Right lobe of liver (tissue), 6 donors: ENCODE measurements around the gene FKBP1B. TPM values are rescaled to one million over a fixed set of nuclear protein-coding genes. Genes with fewer than 3 reads are reported as not detected.

Source experiments
- ATAC-seq, 4 donors: fragments of 200-7000 bp; cut with Tn5 transposase; one replicate each; pipeline ENCODE4 v1.9.1; 2020; ENCODE audit warnings: mild to moderate bottlenecking in 4 of 4, moderate library complexity in 4 of 4
- DNase-seq, 3 donors: peaks; one replicate each; pipeline ENCODE4 v3.0.0-alpha.2; 2020
- H3K27ac ChIP-seq, 3 donors: fragments of 200-600 bp; one replicate each; pipeline ENCODE4 v1.8.0; 2022
- H3K27me3 ChIP-seq, 2 donors: fragments of 200-600 bp; one replicate each; pipeline ENCODE4 v1.8.0; 2022
- H3K36me3 ChIP-seq, 4 donors: fragments of 200-600 bp; sonication (generic) in 1 of 4; one replicate each; pipeline versions ENCODE4 v1.5.1 to v1.8.0; 2017 to 2022; ENCODE audit warnings: control low read depth in 1 of 4
- H3K4me1 ChIP-seq, 4 donors: fragments of 200-600 bp; sonication (generic) in 1 of 4; one replicate each; pipeline versions ENCODE4 v1.5.1 to v1.8.0; 2017 to 2022; ENCODE audit warnings: control low read depth in 1 of 4
- H3K4me3 ChIP-seq, 3 donors: fragments of 200-600 bp; one replicate each; pipeline ENCODE4 v1.8.0; 2022
- H3K9me3 ChIP-seq, 4 donors: fragments of 200-600 bp; sonication (generic) in 1 of 4; one replicate each; pipeline versions ENCODE4 v1.5.1 to v1.8.0; 2017 to 2022; ENCODE audit warnings: control low read depth in 1 of 4
- CTCF ChIP-seq, 4 donors: fragments of 200-600 bp in 3 of 4; fragments of 450-650 bp in 1 of 4; IDR thresholded peaks; one replicate each; pipeline versions ENCODE4 v1.5.1 to v1.8.0; 2016 to 2022; ENCODE audit warnings: antibody characterized with exemption in 4 of 4, mild to moderate bottlenecking in 2 of 4
- POLR2A ChIP-seq: fragments of 450-650 bp; IDR thresholded peaks from one replicate; pipeline ENCODE4 v1.6.1; 2017; ENCODE audit warnings: antibody characterized with exemption, mild to moderate bottlenecking
- WGBS: methylation state at CpG from one replicate; pipeline ENCODE4 v1.1.6; 2018; ENCODE audit warnings: low coverage, low lambda C conversion rate; ENCODE audit not compliant: insufficient coverage; ENCODE audit errors: missing lambda C conversion rate; 5-methylcytosine and 5-hydroxymethylcytosine counted together
- intact Hi-C, 2 donors: fragments of 100-400 bp; cut with DNase I; formaldehyde crosslinking; loops; one replicate each; pipeline versions ENCODE4 v1.11.2 to v1.14.1; 2022
- total RNA-seq, 6 experiments: library from RNA; depleted of rRNA in 2 of 6; stranded (reverse); fragments of >200 nt in 2 of 6; fragmentation: NEBNext Ultra II Directional in 3 of 6; extraction: Animal tissue kit (Norgen Biotek cat#: 25700) in 3 of 6; gene quantifications; one replicate each; pipeline versions ENCODE4 v1.1.0 to v1.2.4, GENCODE V29; 2016 to 2023
- donor health status: DM: no; HTN: yes; CAD: no.
- donor health status: DM: no; HTN: no; CAD: no.
- donor health status: DM: no; HTN: no; CAD: no.
- donor health status: DM: no; HTN: yes; CAD: no.
- donor health status: DM: no; HTN: yes; CAD: no.

The FKBP1B gene
- total RNA-seq, 6 experiments from 2014 or later = 2.4 to 11.0 (median 3.2) TPM

DNA sequence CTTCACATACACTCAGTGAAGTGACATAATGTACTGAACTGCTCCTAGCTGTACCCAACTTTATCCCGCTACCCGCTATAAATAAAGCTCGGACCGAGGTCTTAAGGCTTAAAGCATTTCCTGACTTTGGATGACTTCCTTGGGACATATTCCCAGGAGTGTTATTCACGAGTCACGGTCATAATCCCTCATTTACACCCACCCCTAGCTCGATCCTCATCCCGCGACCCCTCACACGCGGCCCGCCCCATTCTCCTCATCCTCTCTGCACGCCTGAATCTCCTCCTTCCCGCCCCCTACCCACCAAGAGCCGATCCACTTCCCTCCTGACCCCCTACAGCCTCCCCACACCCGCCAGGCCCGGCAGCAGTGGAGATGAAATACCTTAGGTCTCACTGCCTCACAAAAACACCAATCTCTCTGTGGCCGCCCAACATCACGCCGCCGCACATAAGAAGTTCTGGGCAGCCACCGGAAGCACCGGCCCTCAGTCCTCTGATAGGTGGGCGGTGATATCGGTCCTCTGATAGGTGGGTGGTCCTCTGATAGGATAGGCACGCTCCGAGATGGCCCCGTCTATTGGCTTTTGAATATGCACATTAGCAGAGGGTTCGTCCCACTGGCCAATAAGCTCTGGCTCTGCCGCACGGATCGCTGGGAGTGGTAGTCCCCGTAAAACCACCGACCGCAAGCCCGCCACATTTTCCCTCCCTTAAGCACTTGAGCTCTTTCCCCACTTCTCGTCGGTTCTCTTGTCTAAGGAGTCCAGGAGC is 2.4 kb upstream of the FKBP1B start, which contains the start of gene WDCP:
Gene WDCP, minus strand, starts transcription at position 462 of the 773 bp plus-strand sequence. CDS start 7,897 bp downstream, outside the sequence.
- WGBS = under 1% methylated on average over 38 of the region's 38 CpGs
- H3K4me1 ChIP-seq = peaks cover 0 to 22% (median 6%) of the 10 kb centered on the region in 4 donors
- peak; percentile 96 to 100 (median 98) for ATAC-seq

DNA sequence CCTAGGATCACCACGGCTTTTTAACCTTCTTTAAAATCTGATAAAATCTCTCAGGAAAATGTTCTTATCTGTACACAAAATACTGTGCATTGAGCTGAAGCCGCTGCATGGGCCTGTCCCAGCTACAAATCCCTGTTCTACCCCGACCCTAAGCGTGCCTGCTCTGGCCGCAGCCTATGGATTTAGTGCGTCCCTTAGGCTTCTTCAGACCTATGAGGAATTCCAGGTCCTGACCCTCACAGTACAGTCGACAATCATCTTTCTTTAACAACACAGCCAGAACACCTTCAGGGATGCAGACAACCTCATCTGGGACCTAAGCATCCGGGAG is 1.9 kb upstream of the FKBP1B start:
- DNase-seq (no peak), ATAC-seq (no peak)
- Histone ChIP-seq H3K27me3 (no peaks in the 10 kb centered on the region), H3K4me1 (peaks cover 0 to 25% (median 6%) of the 10 kb centered on the region in 4 donors), H3K9me3 (no peaks in the 10 kb centered on the region), H3K27ac (no peak overlapping the region), H3K4me3 (peak overlapping the region in 1 of 3 donors; percentile 70), H3K36me3 (no peaks in the 10 kb centered on the region)
- 36% methylated on average over 8 of the region's 8 CpGs for WGBS
- no peak for TF ChIP-seq CTCF (IDR thresholded peaks at IDR 0.05)
- TF ChIP-seq POLR2A = no peak
- intact Hi-C loops = no loop called here

More for the DNA sequence above, 2.4 kb upstream of the FKBP1B start, which contains the start of gene WDCP:
- H3K27me3 ChIP-seq = no peaks in the 10 kb centered on the region
- no peaks in the 10 kb centered on the region for H3K36me3 ChIP-seq
- no peaks in the 10 kb centered on the region for H3K9me3 ChIP-seq
- peak within 1 kb of the TSS; percentile 60 to 80 (median 70) for H3K4me3 ChIP-seq
- DNase-seq = peak; percentile 93 to 97 (median 96)
- peak within 1 kb of the TSS; percentile 4 to 34 (median 24) for H3K27ac ChIP-seq
- intact Hi-C loops = no loop called here
- TF ChIP-seq POLR2A (peak; percentile 54), CTCF (IDR thresholded peaks at IDR 0.05) (no peak)

- no peaks in the 10 kb centered on the region for H3K36me3 ChIP-seq
- WGBS = 23% methylated on average over 23 of the region's 23 CpGs
- H3K4me1 ChIP-seq = peaks cover 0 to 29% (median 6%) of the 10 kb centered on the region in 4 donors
- peak overlapping the region; percentile 55 to 66 (median 61) for H3K4me3 ChIP-seq
- ATAC-seq (no peak), DNase-seq (no peak)
- no peaks in the 10 kb centered on the region for H3K9me3 ChIP-seq
- intact Hi-C loops = no loop called here
- no peak overlapping the region for H3K27ac ChIP-seq
- TF ChIP-seq POLR2A (no peak), CTCF (IDR thresholded peaks at IDR 0.05) (no peak)
- H3K27me3 ChIP-seq = no peaks in the 10 kb centered on the region
These were observed 614 bp upstream of the FKBP1B start for GRCh38 chr2:24048769-24049484.

- no peak for TF ChIP-seq CTCF (IDR thresholded peaks at IDR 0.05)
- TF ChIP-seq POLR2A = no peak
- no peaks in the 10 kb centered on the region for H3K36me3 ChIP-seq
- peak; percentile 49 to 55 (median 50) for DNase-seq
- peaks cover 0 to 29% (median 6%) of the 10 kb centered on the region in 4 donors for H3K4me1 ChIP-seq
- peak overlapping the region; percentile 55 to 66 (median 61) for H3K4me3 ChIP-seq
- intact Hi-C loops = no loop called here
- ATAC-seq = peak; percentile 0 to 13 (median 6)
- H3K9me3 ChIP-seq = no peaks in the 10 kb centered on the region
- H3K27ac ChIP-seq = peak overlapping the region in 1 of 3 donors; percentile 13
- WGBS = 43% methylated on average over 3 of the region's 47 CpGs
- no peaks in the 10 kb centered on the region for H3K27me3 ChIP-seq
These were observed 769 bp downstream of the FKBP1B start for GRCh38 chr2:24050041-24050979.
